SK-N-SH (cell line): ENCODE data around the gene MBNL2.

Source experiments
- CHD2 ChIP-seq: fragments of 150-350 bp; IDR thresholded peaks from 2 replicates; pipeline ENCODE4 v1.6.1; 2018; ENCODE audit warnings: low read length; ENCODE audit not compliant: partially characterized antibody
- CTCF ChIP-seq: fragments of 200-600 bp; sonication (generic); IDR thresholded peaks from 2 replicates; pipeline ENCODE4 v1.6.1; 2017; ENCODE audit warnings: antibody characterized with exemption, mild to moderate bottlenecking, moderate library complexity
- EP300 ChIP-seq, 2 experiments: IDR thresholded peaks; 2 replicates each; pipeline versions ENCODE4 v1.4.0 to v1.6.1; 2012; ENCODE audit warnings: borderline replicate concordance in 1 of 2, low read depth in 1 of 2, low read length in 1 of 2
- EZH2phosphoT487 ChIP-seq: fragments of 200-600 bp; sonication (generic); IDR thresholded peaks from 2 replicates; pipeline ENCODE4 v1.6.1; 2017; ENCODE audit warnings: low read depth, mixed run types, mild to moderate bottlenecking, antibody characterized with exemption, moderate library complexity, borderline replicate concordance
- FOXM1 ChIP-seq: IDR thresholded peaks from 2 replicates; pipeline ENCODE4 v1.4.0; 2012; ENCODE audit warnings: low read depth, mild to moderate bottlenecking
- JUND ChIP-seq: IDR thresholded peaks from 2 replicates; pipeline ENCODE4 v1.4.0; 2012
- MXI1 ChIP-seq: IDR thresholded peaks from 2 replicates; pipeline ENCODE4 v1.6.1; 2012; ENCODE audit warnings: mild to moderate bottlenecking, low read depth, low read length, improper control_type of control experiment
- NFIC ChIP-seq: IDR thresholded peaks from 2 replicates; pipeline ENCODE4 v1.4.0; 2012; ENCODE audit warnings: borderline replicate concordance
- POLR2AphosphoS5 ChIP-seq: IDR thresholded peaks from 2 replicates; pipeline ENCODE4 v1.6.1; 2012; ENCODE audit warnings: low read depth, low read length
- REST ChIP-seq: IDR thresholded peaks from 2 replicates; pipeline ENCODE4 v1.6.1; 2012; ENCODE audit warnings: mild to moderate bottlenecking, low read depth, low read length, moderate library complexity
- SIN3A ChIP-seq: IDR thresholded peaks from 2 replicates; pipeline ENCODE4 v1.6.1; 2012; ENCODE audit warnings: low read depth, mild to moderate bottlenecking, low read length, moderate library complexity, borderline replicate concordance
- SMC3 ChIP-seq: IDR thresholded peaks from 2 replicates; pipeline ENCODE4 v1.6.1; 2012; ENCODE audit warnings: low read depth, low read length, improper control_type of control experiment
- TAF1 ChIP-seq: IDR thresholded peaks from 2 replicates; pipeline ENCODE4 v1.6.1; 2012; ENCODE audit warnings: low read depth, mild to moderate bottlenecking, low read length, moderate library complexity, borderline replicate concordance
- YY1 ChIP-seq: IDR thresholded peaks from 2 replicates; pipeline ENCODE4 v1.4.0; 2012; ENCODE audit warnings: low read depth, mild to moderate bottlenecking

- TF ChIP-seq CTCF (no peak), REST (no peak), JUND (no peak), EP300 (IDR thresholded peaks at IDR 0.05; ENCODE audit: borderline replicate concordance in 1 of 2, low read depth in 1 of 2, low read length in 1 of 2) (no peak), POLR2AphosphoS5 (0 out of 2 replicates have a peak, but pooled peaks have one; percentile 3), MXI1 (no peak), SIN3A (no peak), FOXM1 (no peak), NFIC (no peak), TAF1 (no peak), CHD2 (no peak), YY1 (no peak), EZH2phosphoT487 (no peak), SMC3 (no peak)
Observed at GRCh38 chr13:97306106-97306505, 84.0 kb downstream of the MBNL2 start.
